HL-60 (cell line): ENCODE results near the gene ITPK1.

ENCODE experiments used
- DNase-seq, 2 experiments: peaks; one replicate each; pipeline ENCODE4 v3.0.0-alpha.2; 2010 to 2020; ENCODE audit warnings: low read depth in 1 of 2, low spot score in 1 of 2
- H3K27ac ChIP-seq: fragments of 250-450 bp; sonication (Bioruptor Pico); replicated peaks from 2 replicates; pipeline ENCODE4 v1.5.1; 2020; ENCODE audit warnings: mild to moderate bottlenecking, moderate library complexity
- H3K27me3 ChIP-seq: fragments of 250-450 bp; sonication (Bioruptor Pico); 2 replicates; pipeline ENCODE4 v1.5.1; 2021; ENCODE audit warnings: mild to moderate bottlenecking, moderate library complexity; ENCODE audit not compliant: insufficient read depth, poor library complexity, severe bottlenecking
- H3K4me3 ChIP-seq: replicated peaks from 2 replicates; pipeline ENCODE4 v1.5.1; 2011; ENCODE audit warnings: mild to moderate bottlenecking, control low read depth, low read length; ENCODE audit not compliant: insufficient read depth
- GABPA ChIP-seq: IDR thresholded peaks from 2 replicates; pipeline ENCODE4 v1.6.1; 2012; ENCODE audit warnings: low read depth
- POLR2AphosphoS5 ChIP-seq: IDR thresholded peaks from 2 replicates; pipeline ENCODE4 v1.6.1; 2012; ENCODE audit warnings: low read depth
- SPI1 ChIP-seq: IDR thresholded peaks from 2 replicates; pipeline ENCODE4 v1.6.1; 2012; ENCODE audit warnings: low read depth, mild to moderate bottlenecking, borderline replicate concordance
- TF ChIP-seq, protein P1 (sequence below): IDR thresholded peaks from 2 replicates; pipeline ENCODE4 v1.6.1; 2012; ENCODE audit warnings: low read depth; ENCODE audit not compliant: insufficient replicate concordance
- TF ChIP-seq, protein P2 (sequence below): IDR thresholded peaks from one replicate; pipeline ENCODE4 v1.5.1; 2011; ENCODE audit warnings: low read length, control low read depth, inconsistent platforms; ENCODE audit not compliant: insufficient read depth

The ITPK1 gene

GRCh38 chr14:92952481-92953298, 163.0 kb downstream of the ITPK1 start:
- no peak overlapping the region for H3K27ac ChIP-seq
- no peak overlapping the region for H3K4me3 ChIP-seq
- no peak for DNase-seq
- H3K27me3 ChIP-seq: no peaks in the 10 kb centered on the region
- TF ChIP-seq GABPA (no peak), SPI1 (no peak), POLR2AphosphoS5 (no peak)
- TF ChIP-seq, protein P1, sequence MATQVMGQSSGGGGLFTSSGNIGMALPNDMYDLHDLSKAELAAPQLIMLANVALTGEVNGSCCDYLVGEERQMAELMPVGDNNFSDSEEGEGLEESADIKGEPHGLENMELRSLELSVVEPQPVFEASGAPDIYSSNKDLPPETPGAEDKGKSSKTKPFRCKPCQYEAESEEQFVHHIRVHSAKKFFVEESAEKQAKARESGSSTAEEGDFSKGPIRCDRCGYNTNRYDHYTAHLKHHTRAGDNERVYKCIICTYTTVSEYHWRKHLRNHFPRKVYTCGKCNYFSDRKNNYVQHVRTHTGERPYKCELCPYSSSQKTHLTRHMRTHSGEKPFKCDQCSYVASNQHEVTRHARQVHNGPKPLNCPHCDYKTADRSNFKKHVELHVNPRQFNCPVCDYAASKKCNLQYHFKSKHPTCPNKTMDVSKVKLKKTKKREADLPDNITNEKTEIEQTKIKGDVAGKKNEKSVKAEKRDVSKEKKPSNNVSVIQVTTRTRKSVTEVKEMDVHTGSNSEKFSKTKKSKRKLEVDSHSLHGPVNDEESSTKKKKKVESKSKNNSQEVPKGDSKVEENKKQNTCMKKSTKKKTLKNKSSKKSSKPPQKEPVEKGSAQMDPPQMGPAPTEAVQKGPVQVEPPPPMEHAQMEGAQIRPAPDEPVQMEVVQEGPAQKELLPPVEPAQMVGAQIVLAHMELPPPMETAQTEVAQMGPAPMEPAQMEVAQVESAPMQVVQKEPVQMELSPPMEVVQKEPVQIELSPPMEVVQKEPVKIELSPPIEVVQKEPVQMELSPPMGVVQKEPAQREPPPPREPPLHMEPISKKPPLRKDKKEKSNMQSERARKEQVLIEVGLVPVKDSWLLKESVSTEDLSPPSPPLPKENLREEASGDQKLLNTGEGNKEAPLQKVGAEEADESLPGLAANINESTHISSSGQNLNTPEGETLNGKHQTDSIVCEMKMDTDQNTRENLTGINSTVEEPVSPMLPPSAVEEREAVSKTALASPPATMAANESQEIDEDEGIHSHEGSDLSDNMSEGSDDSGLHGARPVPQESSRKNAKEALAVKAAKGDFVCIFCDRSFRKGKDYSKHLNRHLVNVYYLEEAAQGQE: no peak
- TF ChIP-seq, protein P2, sequence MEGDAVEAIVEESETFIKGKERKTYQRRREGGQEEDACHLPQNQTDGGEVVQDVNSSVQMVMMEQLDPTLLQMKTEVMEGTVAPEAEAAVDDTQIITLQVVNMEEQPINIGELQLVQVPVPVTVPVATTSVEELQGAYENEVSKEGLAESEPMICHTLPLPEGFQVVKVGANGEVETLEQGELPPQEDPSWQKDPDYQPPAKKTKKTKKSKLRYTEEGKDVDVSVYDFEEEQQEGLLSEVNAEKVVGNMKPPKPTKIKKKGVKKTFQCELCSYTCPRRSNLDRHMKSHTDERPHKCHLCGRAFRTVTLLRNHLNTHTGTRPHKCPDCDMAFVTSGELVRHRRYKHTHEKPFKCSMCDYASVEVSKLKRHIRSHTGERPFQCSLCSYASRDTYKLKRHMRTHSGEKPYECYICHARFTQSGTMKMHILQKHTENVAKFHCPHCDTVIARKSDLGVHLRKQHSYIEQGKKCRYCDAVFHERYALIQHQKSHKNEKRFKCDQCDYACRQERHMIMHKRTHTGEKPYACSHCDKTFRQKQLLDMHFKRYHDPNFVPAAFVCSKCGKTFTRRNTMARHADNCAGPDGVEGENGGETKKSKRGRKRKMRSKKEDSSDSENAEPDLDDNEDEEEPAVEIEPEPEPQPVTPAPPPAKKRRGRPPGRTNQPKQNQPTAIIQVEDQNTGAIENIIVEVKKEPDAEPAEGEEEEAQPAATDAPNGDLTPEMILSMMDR: no peak

DNA sequence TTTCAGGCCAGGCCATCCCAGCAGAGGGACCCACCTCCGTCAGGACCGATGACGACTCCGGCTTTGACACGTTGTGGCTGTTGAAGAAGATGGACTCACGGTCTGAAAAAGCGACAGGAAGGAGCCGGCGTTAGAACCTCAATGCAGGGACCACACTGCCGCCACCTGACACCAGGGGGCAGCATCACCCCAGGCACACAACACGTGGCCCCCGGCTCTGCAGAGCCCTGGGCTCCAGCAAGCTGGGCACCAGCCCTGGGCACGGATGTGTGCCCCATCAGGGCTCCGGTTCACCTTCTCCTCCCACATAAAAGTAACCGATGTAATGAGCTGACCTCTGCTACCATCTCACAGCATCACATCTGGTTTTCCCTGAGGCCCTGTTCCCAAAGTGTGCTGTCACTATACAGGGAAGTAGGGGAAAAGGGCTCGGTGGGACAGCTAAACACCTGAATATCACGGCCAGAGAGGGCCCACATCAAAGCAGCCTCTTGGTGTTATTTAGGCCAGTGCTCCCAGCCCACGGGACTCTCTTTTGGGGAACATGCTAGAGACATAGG, 163.7 kb downstream of the ITPK1 start:
- no peak overlapping the region for H3K4me3 ChIP-seq
- H3K27ac ChIP-seq: no peak overlapping the region
- H3K27me3 ChIP-seq: no peaks in the 10 kb centered on the region
- no peak for TF ChIP-seq GABPA
- TF ChIP-seq, protein P2: peak; percentile 85
- peak; percentile 60 to 76 for DNase-seq

- Histone ChIP-seq H3K4me3 (no peak overlapping the region), H3K27me3 (no peaks in the 10 kb centered on the region), H3K27ac (no peak overlapping the region)
- TF ChIP-seq GABPA (no peak), POLR2AphosphoS5 (no peak), SPI1 (no peak)
- DNase-seq: no peak
Observed at GRCh38 chr14:92951261-92951660, 164.5 kb downstream of the ITPK1 start.

- TF ChIP-seq GABPA (no peak), SPI1 (no peak), POLR2AphosphoS5 (no peak)
- TF ChIP-seq, protein P2: no peak
- TF ChIP-seq, protein P1: no peak
- DNase-seq: no peak
Observed at GRCh38 chr14:92950773-92951172, 165.0 kb downstream of the ITPK1 start.

More at GRCh38 chr14:92950773-92951172, 165.0 kb downstream of the ITPK1 start:
- Histone ChIP-seq H3K27ac (no peak overlapping the region), H3K4me3 (no peak overlapping the region), H3K27me3 (no peaks in the 10 kb centered on the region)
